ENCODE data around the gene GOLGA8Q.
"Not testable (repeated sequence)": the region's sequence is repeated elsewhere in the genome, so short reads cannot be mapped to it uniquely, and the experiment has no call there.

Gene GOLGA8Q

GRCh38 chr15:30598953-30599352 lies 47.1 kb downstream of the GOLGA8Q start:
- not testable (repeated sequence) for H3K36me3 ChIP-seq (ENCODE audit: insufficient read depth, low read length); H3K9me3 ChIP-seq (ENCODE audit: low read length); H3K9ac ChIP-seq (ENCODE audit: low read length); H3K4me1 ChIP-seq (ENCODE audit: insufficient read depth, low read length); H3K27me3 ChIP-seq (ENCODE audit: control insufficient read depth in 1 of 2, insufficient read depth in 2 of 2, low read length in 2 of 2); H3K27ac ChIP-seq (ENCODE audit: low read depth, low read length); H3K4me3 ChIP-seq (ENCODE audit: low read depth in 1 of 2, low read length in 2 of 2)

DNA sequence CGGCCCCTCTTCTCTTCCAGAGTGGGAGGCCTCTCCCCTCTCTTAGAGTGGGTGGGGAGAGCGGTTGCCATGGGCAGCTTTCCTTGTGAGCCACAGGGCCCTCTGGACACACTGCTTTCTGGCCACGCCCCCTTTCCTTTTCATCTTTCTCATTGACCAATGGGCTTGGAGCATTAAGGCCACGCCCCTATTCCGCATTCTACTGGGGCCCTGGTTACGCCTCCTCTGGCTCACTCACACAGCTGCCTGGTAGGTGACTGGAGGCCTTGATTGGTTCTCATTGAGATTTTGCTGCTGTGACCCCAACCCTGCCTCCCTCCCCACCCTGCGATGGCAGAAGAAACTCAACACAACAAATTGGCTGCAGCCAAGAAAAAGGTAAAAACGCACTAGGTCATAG lies 51.9 kb downstream of the GOLGA8Q start, which contains the start of gene GOLGA8H:
Gene GOLGA8H (plus strand): TSS at position 233 of the 400 bp plus-strand sequence. CDS start 98 bp downstream, at position 331.
- H3K27ac ChIP-seq (ENCODE audit: low read depth, low read length); H3K4me1 ChIP-seq (ENCODE audit: insufficient read depth, low read length); H3K9me3 ChIP-seq (ENCODE audit: low read length); H3K36me3 ChIP-seq (ENCODE audit: insufficient read depth, low read length); H3K9ac ChIP-seq (ENCODE audit: low read length); H3K27me3 ChIP-seq (ENCODE audit: control insufficient read depth in 1 of 2, insufficient read depth in 2 of 2, low read length in 2 of 2); H3K4me3 ChIP-seq (ENCODE audit: low read depth in 1 of 2, low read length in 2 of 2): not testable (repeated sequence)

All from muscle layer of colon (tissue), 2 donors.